CD14-positive monocyte (primary cell): ENCODE results near the gene DGKI. TPM values are rescaled to one million over a fixed set of nuclear protein-coding genes. Genes with fewer than 3 reads are reported as not detected.

Source experiments
- DNase-seq, 3 donors: peaks; one replicate each; pipeline ENCODE4 v3.0.0-alpha.2; 2011 to 2022
- H2AFZ ChIP-seq: 2 replicates; pipeline ENCODE4 v1.6.0; 2012; ENCODE audit warnings: mild to moderate bottlenecking, low read depth, low read length, inconsistent platforms; ENCODE audit not compliant: insufficient read depth, poor library complexity, severe bottlenecking
- H3K27ac ChIP-seq, 2 donors: 1 replicate in 1 of 2; 2 replicates in 1 of 2; pipeline ENCODE4 v1.5.1; 2012 to 2013; ENCODE audit warnings: low read length in 2 of 2, control low read depth in 1 of 2, inconsistent platforms in 1 of 2, low read depth in 1 of 2, mild to moderate bottlenecking in 1 of 2
- H3K27me3 ChIP-seq, 2 donors: one replicate each; pipeline versions ENCODE4 v1.6.0 to v1.6.1; 2011 to 2013; ENCODE audit warnings: low read length in 2 of 2; ENCODE audit not compliant: control insufficient read depth in 2 of 2, insufficient read depth in 2 of 2
- H3K36me3 ChIP-seq, 2 donors: replicated peaks in 1 of 2; 1 replicate in 1 of 2; 2 replicates in 1 of 2; pipeline versions ENCODE4 v1.5.1 to v1.6.1; 2012 to 2013; ENCODE audit warnings: low read length in 2 of 2, control low read depth in 1 of 2, inconsistent platforms in 1 of 2, mild to moderate bottlenecking in 1 of 2; ENCODE audit not compliant: insufficient read depth in 2 of 2, control insufficient read depth in 1 of 2
- H3K4me1 ChIP-seq, 2 donors: 1 replicate in 1 of 2; 2 replicates in 1 of 2; pipeline versions ENCODE4 v1.5.1 to v1.6.1; 2012 to 2013; ENCODE audit warnings: low read length in 2 of 2, control low read depth in 1 of 2, inconsistent platforms in 1 of 2, mild to moderate bottlenecking in 1 of 2, moderate library complexity in 1 of 2; ENCODE audit not compliant: insufficient read depth in 2 of 2, control insufficient read depth in 1 of 2
- H3K4me2 ChIP-seq: replicated peaks from 2 replicates; pipeline ENCODE3; 2012; ENCODE audit warnings: low read length, moderate library complexity, mild to moderate bottlenecking; ENCODE audit not compliant: poor library complexity, severe bottlenecking; ENCODE audit errors: extremely low read depth
- H3K4me3 ChIP-seq, 3 experiments: fragments of 200-600 bp in 1 of 3; sonication (generic) in 1 of 3; replicated peaks in 1 of 3; 1 replicate in 2 of 3; 2 replicates in 1 of 3; pipeline ENCODE4 v1.5.1; 2011 to 2013; ENCODE audit warnings: low read length in 3 of 3, mild to moderate bottlenecking in 3 of 3, control low read depth in 2 of 3, low read depth in 2 of 3, inconsistent platforms in 1 of 3, moderate library complexity in 1 of 3
- H3K79me2 ChIP-seq: 2 replicates; pipeline ENCODE4 v1.6.0; 2012; ENCODE audit warnings: mild to moderate bottlenecking, control low read depth, inconsistent platforms, low read length, moderate library complexity; ENCODE audit not compliant: insufficient read depth
- H3K9ac ChIP-seq: 2 replicates; pipeline ENCODE4 v1.6.0; 2017; ENCODE audit warnings: low read length, mild to moderate bottlenecking; ENCODE audit not compliant: insufficient read depth, poor library complexity, severe bottlenecking
- H3K9me3 ChIP-seq, 2 donors: replicated peaks in 1 of 2; 1 replicate in 1 of 2; 2 replicates in 1 of 2; pipeline versions ENCODE4 v1.5.1 to v1.6.1; 2012 to 2013; ENCODE audit warnings: low read length in 2 of 2, control low read depth in 1 of 2; ENCODE audit not compliant: control insufficient read depth in 1 of 2, insufficient read depth in 1 of 2
- H4K20me1 ChIP-seq: 2 replicates; pipeline ENCODE4 v1.6.0; 2012; ENCODE audit warnings: mild to moderate bottlenecking, low read length, control low read depth, moderate library complexity; ENCODE audit not compliant: insufficient read depth
- H3K27ac Mint-ChIP-seq, 7 donors: one replicate each; pipeline ENCODE4 v1.8.0; 2020; ENCODE audit warnings: mild to moderate bottlenecking in 7 of 7, mixed read lengths in 7 of 7, moderate library complexity in 6 of 7, inconsistent platforms in 2 of 7
- H3K27me3 Mint-ChIP-seq, 3 donors: one replicate each; pipeline ENCODE4 v1.8.0; 2021 to 2022; ENCODE audit warnings: low read depth in 3 of 3, mild to moderate bottlenecking in 3 of 3, mixed read lengths in 3 of 3, moderate library complexity in 3 of 3, inconsistent platforms in 1 of 3
- H3K36me3 Mint-ChIP-seq, 2 donors: one replicate each; pipeline ENCODE4 v1.8.0; 2020; ENCODE audit warnings: mixed read lengths in 2 of 2, inconsistent platforms in 1 of 2, mild to moderate bottlenecking in 1 of 2
- H3K4me1 Mint-ChIP-seq: one replicate; pipeline ENCODE4 v1.8.0; 2020; ENCODE audit warnings: mild to moderate bottlenecking, mixed read lengths
- H3K4me3 Mint-ChIP-seq, 2 donors: one replicate each; pipeline ENCODE4 v1.8.0; 2020; ENCODE audit warnings: mild to moderate bottlenecking in 2 of 2, mixed read lengths in 2 of 2, moderate library complexity in 1 of 2
- H3K9me3 Mint-ChIP-seq, 7 donors: one replicate each; pipeline ENCODE4 v1.8.0; 2020 to 2022; ENCODE audit warnings: mixed read lengths in 7 of 7, mild to moderate bottlenecking in 6 of 7, moderate library complexity in 6 of 7, inconsistent platforms in 2 of 7
- CTCF ChIP-seq: fragments of 200-600 bp; IDR thresholded peaks from one replicate; pipeline ENCODE4 v1.8.0; 2022; ENCODE audit warnings: antibody characterized with exemption, mild to moderate bottlenecking
- WGBS: methylation state at CpG from one replicate; pipeline ENCODE4 v1.1.5; 2013; ENCODE audit warnings: missing lambda C conversion rate; ENCODE audit not compliant: insufficient coverage; 5-methylcytosine and 5-hydroxymethylcytosine counted together
- intact Hi-C, 2 donors: fragments of 100-400 bp; cut with micrococcal nuclease; formaldehyde crosslinking; loops; one replicate each; pipeline versions ENCODE4 v1.15.0 to v1.15.1; 2023
- polyA plus RNA-seq, 3 donors: library from polyadenylated mRNA; depleted of rRNA in 1 of 3; unstranded in 2 of 3; stranded (reverse) in 1 of 3; fragments of 300-500 nt in 2 of 3; fragments of >200 nt in 1 of 3; fragmentation: Illumina TruSeq in 2 of 3; gene quantifications; 1 replicate in 2 of 3; 2 replicates in 1 of 3; pipeline ENCODE4 v1.2.3, GENCODE V29; 2012 to 2021

Gene DGKI
- polyA plus RNA-seq, 3 donors = not detected

DNA sequence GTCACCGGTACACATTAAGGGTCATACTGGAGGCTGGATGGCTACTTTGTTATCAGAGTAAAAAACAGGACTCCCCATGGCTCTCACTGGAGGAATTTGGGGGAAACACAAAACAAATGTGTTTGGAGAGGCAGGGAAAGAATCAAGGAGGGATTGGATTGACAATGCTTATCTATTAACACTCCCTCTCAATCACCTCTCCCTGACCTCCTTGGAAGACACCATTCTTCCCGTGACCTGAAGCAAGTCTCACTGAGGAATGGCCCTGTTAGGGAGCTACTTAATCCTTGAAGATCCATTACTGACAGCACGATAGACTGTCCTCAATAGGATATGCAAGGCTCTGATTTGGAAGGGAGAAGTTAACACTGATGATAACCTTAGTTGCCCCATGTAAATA lies 261.2 kb downstream of the DGKI start:
- Mint-ChIP-seq H3K9me3 (peaks cover 0 to 2% (median 0%) of the 10 kb centered on the region in 7 donors), H3K27me3 (peaks cover 0 to 2% (median 0%) of the 10 kb centered on the region in 3 donors), H3K27ac (no peak overlapping the region), H3K4me1 (no peaks in the 10 kb centered on the region), H3K4me3 (no peak overlapping the region), H3K36me3 (no peaks in the 10 kb centered on the region)
- no peak overlapping the region for H3K4me2 ChIP-seq
- no peak for TF ChIP-seq CTCF
- no peaks in the 10 kb centered on the region for H3K36me3 ChIP-seq
- DNase-seq = no peak
- H2AFZ ChIP-seq = no peak overlapping the region
- no peaks in the 10 kb centered on the region for H4K20me1 ChIP-seq
- no peak overlapping the region for H3K9ac ChIP-seq
- no CpG with 5 or more reads among the region's 3 CpGs for WGBS
- intact Hi-C loops = no loop called here
- H3K4me3 ChIP-seq = no peak overlapping the region
- H3K9me3 ChIP-seq = no peaks in the 10 kb centered on the region
- no peak overlapping the region for H3K27ac ChIP-seq
- H3K4me1 ChIP-seq = no peaks in the 10 kb centered on the region
- H3K27me3 ChIP-seq = peaks cover 0 to 2% of the 10 kb centered on the region in 2 donors
- no peaks in the 10 kb centered on the region for H3K79me2 ChIP-seq

GRCh38 chr7:137583172-137583571 lies 263.6 kb downstream of the DGKI start:
- no peak overlapping the region for H3K4me3 Mint-ChIP-seq
- no peak for DNase-seq
- peaks cover 0 to 2% (median 2%) of the 10 kb centered on the region in 3 donors for H3K27me3 Mint-ChIP-seq
- Histone ChIP-seq H3K9ac (no peak overlapping the region), H2AFZ (no peak overlapping the region), H3K36me3 (no peaks in the 10 kb centered on the region), H4K20me1 (no peaks in the 10 kb centered on the region), H3K27ac (no peak overlapping the region), H3K27me3 (peaks cover 0 to 2% of the 10 kb centered on the region in 2 donors), H3K4me1 (no peaks in the 10 kb centered on the region), H3K4me2 (no peak overlapping the region), H3K9me3 (no peaks in the 10 kb centered on the region), H3K4me3 (no peak overlapping the region), H3K79me2 (no peaks in the 10 kb centered on the region)
- no peak overlapping the region for H3K27ac Mint-ChIP-seq
- no peaks in the 10 kb centered on the region for H3K4me1 Mint-ChIP-seq
- no peaks in the 10 kb centered on the region for H3K9me3 Mint-ChIP-seq
- WGBS = 100% methylated on average over 1 of the region's 1 CpG
- H3K36me3 Mint-ChIP-seq = no peaks in the 10 kb centered on the region
- TF ChIP-seq CTCF = no peak
- intact Hi-C loops = no loop called here
